Measurements from ENCODE around the gene ZNF280D.

ZNF280D gene

GRCh38 chr15:56739964-56740640 lies 6.8 kb upstream of the ZNF280D start:
- H3K4me3 ChIP-seq (ENCODE audit: low read depth in 1 of 2, low read length in 2 of 2): no peak overlapping the region
- no peaks in the 10 kb centered on the region for H3K9me3 ChIP-seq (ENCODE audit: insufficient read depth, low read length, severe bottlenecking)
- TF ChIP-seq, protein P1, sequence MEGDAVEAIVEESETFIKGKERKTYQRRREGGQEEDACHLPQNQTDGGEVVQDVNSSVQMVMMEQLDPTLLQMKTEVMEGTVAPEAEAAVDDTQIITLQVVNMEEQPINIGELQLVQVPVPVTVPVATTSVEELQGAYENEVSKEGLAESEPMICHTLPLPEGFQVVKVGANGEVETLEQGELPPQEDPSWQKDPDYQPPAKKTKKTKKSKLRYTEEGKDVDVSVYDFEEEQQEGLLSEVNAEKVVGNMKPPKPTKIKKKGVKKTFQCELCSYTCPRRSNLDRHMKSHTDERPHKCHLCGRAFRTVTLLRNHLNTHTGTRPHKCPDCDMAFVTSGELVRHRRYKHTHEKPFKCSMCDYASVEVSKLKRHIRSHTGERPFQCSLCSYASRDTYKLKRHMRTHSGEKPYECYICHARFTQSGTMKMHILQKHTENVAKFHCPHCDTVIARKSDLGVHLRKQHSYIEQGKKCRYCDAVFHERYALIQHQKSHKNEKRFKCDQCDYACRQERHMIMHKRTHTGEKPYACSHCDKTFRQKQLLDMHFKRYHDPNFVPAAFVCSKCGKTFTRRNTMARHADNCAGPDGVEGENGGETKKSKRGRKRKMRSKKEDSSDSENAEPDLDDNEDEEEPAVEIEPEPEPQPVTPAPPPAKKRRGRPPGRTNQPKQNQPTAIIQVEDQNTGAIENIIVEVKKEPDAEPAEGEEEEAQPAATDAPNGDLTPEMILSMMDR (IDR thresholded peaks at IDR 0.05; ENCODE audit: borderline replicate concordance, extremely low read depth, low read length, poor library complexity, severe bottlenecking): peak; percentile 60
- no peak for TF ChIP-seq EZH2 (IDR thresholded peaks at IDR 0.05; ENCODE audit: borderline replicate concordance, low read depth, low read length, severe bottlenecking)
- no peak overlapping the region; the same call in 1 of the 2 replicates for H3K4me2 ChIP-seq (ENCODE audit: insufficient read depth, low read length)
- no peak overlapping the region for H2AFZ ChIP-seq (ENCODE audit: low read depth, low read length)
- ATAC-seq (ENCODE audit: insufficient read depth, low read depth) (no peak), DNase-seq (peak; percentile 23)
- H3K79me2 ChIP-seq (ENCODE audit: insufficient read depth, low read length): no peaks in the 10 kb centered on the region
- H3K27ac ChIP-seq (ENCODE audit: low read length): no peak overlapping the region
- no peaks in the 10 kb centered on the region for H3K36me3 ChIP-seq (ENCODE audit: insufficient read depth, low read length)
- no peaks in the 10 kb centered on the region for H4K20me1 ChIP-seq (ENCODE audit: insufficient read depth, low read length)
- no peak overlapping the region for H3K9ac ChIP-seq (ENCODE audit: low read depth, low read length)
- H3K27me3 ChIP-seq (ENCODE audit: insufficient read depth, low read length, poor library complexity): no peaks in the 10 kb centered on the region
- H3K4me1 ChIP-seq (ENCODE audit: insufficient read depth, low read length): peaks cover 5% of the 10 kb centered on the region

GRCh38 chr15:56739474-56739873 lies 6.2 kb upstream of the ZNF280D start:
- Histone ChIP-seq H3K4me2 (ENCODE audit: insufficient read depth, low read length) (no peak overlapping the region), H3K79me2 (ENCODE audit: insufficient read depth, low read length) (no peaks in the 10 kb centered on the region), H3K27ac (ENCODE audit: low read length) (no peak overlapping the region), H3K9ac (ENCODE audit: low read depth, low read length) (no peak overlapping the region), H3K27me3 (ENCODE audit: insufficient read depth, low read length, poor library complexity) (no peaks in the 10 kb centered on the region), H3K9me3 (ENCODE audit: insufficient read depth, low read length, severe bottlenecking) (no peaks in the 10 kb centered on the region), H3K4me1 (ENCODE audit: insufficient read depth, low read length) (peaks cover 5% of the 10 kb centered on the region), H3K4me3 (ENCODE audit: low read depth in 1 of 2, low read length in 2 of 2) (no peak overlapping the region), H4K20me1 (ENCODE audit: insufficient read depth, low read length) (no peaks in the 10 kb centered on the region), H2AFZ (ENCODE audit: low read depth, low read length) (no peak overlapping the region), H3K36me3 (ENCODE audit: insufficient read depth, low read length) (no peaks in the 10 kb centered on the region)
- DNase-seq (no peak), ATAC-seq (ENCODE audit: insufficient read depth, low read depth) (no peak)
- TF ChIP-seq, protein P1 (IDR thresholded peaks at IDR 0.05; ENCODE audit: borderline replicate concordance, extremely low read depth, low read length, poor library complexity, severe bottlenecking): no peak
- TF ChIP-seq EZH2 (IDR thresholded peaks at IDR 0.05; ENCODE audit: borderline replicate concordance, low read depth, low read length, severe bottlenecking): no peak

- no peaks in the 10 kb centered on the region for H4K20me1 ChIP-seq (ENCODE audit: insufficient read depth, low read length)
- peaks cover 4% of the 10 kb centered on the region for H3K79me2 ChIP-seq (ENCODE audit: insufficient read depth, low read length)
- H3K27ac ChIP-seq (ENCODE audit: low read length): no peak overlapping the region
- no peak overlapping the region for H2AFZ ChIP-seq (ENCODE audit: low read depth, low read length)
- H3K9me3 ChIP-seq (ENCODE audit: insufficient read depth, low read length, severe bottlenecking): no peaks in the 10 kb centered on the region
- no peak overlapping the region for H3K4me2 ChIP-seq (ENCODE audit: insufficient read depth, low read length)
- H3K27me3 ChIP-seq (ENCODE audit: insufficient read depth, low read length, poor library complexity): no peaks in the 10 kb centered on the region
- no peaks in the 10 kb centered on the region for H3K36me3 ChIP-seq (ENCODE audit: insufficient read depth, low read length)
- ATAC-seq (ENCODE audit: insufficient read depth, low read depth): no peak
- no peak for TF ChIP-seq EZH2 (IDR thresholded peaks at IDR 0.05; ENCODE audit: borderline replicate concordance, low read depth, low read length, severe bottlenecking)
- TF ChIP-seq, protein P1 (IDR thresholded peaks at IDR 0.05; ENCODE audit: borderline replicate concordance, extremely low read depth, low read length, poor library complexity, severe bottlenecking): no peak
- H3K9ac ChIP-seq (ENCODE audit: low read depth, low read length): no peak overlapping the region
- no peak for DNase-seq
- no peak overlapping the region for H3K4me3 ChIP-seq (ENCODE audit: low read depth in 1 of 2, low read length in 2 of 2)
- peaks cover 15% of the 10 kb centered on the region for H3K4me1 ChIP-seq (ENCODE audit: insufficient read depth, low read length)
Measured at GRCh38 chr15:56737791-56738190, 4.5 kb upstream of the ZNF280D start.

Data from DND-41 (cell line).